ENCODE results near the gene IKZF2. TPM values are rescaled to one million over a fixed set of nuclear protein-coding genes. Genes with fewer than 3 reads are reported as not detected.

IKZF2 gene
- total RNA-seq, 4 donors from 2014 or later: 2.6 to 14.5 (median 4.2) TPM

DNA sequence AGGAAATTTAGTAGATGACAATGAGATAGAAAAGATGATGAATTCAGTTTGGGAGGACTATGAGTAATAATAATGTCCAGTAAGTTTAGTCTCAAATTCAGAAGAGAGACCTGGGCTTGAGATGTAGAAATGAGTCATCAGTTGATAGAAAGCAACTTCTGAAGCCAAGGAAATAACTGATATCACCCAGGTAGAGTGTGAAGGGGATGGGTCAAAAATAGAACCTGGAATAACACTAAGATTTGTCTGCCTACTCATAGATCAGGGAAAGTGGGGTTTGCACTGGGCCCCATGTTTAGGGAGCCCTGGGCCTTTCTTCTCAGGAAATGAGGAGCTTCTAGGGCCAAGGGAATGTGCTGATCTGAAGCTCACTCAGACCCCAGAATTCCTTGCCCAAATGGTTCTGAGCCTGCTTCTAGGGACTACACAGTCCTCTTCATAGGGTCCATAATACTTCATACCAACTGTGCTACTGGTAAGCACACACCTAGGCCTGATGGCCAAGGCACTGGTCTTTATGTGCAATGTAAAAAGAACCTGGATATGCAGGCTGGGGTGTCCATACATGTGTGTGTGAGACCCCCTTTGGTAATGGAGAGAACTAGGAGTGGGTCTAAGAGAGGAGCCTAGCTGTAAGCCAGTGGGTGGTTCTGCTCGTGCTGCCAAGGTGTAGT, 141.2 kb downstream of the IKZF2 start:
- intact Hi-C loops (cut with DNase I; ENCODE audit: low total_unique reads): no loop called here
- no peak overlapping the region for H3K27ac ChIP-seq
- no peak for DNase-seq
- H3K4me1 ChIP-seq: no peaks in the 10 kb centered on the region
- H3K36me3 ChIP-seq: no peaks in the 10 kb centered on the region
- H3K9me3 ChIP-seq: no peaks in the 10 kb centered on the region
- TF ChIP-seq POLR2A (IDR thresholded peaks at IDR 0.05): no peak
- TF ChIP-seq, protein P1, sequence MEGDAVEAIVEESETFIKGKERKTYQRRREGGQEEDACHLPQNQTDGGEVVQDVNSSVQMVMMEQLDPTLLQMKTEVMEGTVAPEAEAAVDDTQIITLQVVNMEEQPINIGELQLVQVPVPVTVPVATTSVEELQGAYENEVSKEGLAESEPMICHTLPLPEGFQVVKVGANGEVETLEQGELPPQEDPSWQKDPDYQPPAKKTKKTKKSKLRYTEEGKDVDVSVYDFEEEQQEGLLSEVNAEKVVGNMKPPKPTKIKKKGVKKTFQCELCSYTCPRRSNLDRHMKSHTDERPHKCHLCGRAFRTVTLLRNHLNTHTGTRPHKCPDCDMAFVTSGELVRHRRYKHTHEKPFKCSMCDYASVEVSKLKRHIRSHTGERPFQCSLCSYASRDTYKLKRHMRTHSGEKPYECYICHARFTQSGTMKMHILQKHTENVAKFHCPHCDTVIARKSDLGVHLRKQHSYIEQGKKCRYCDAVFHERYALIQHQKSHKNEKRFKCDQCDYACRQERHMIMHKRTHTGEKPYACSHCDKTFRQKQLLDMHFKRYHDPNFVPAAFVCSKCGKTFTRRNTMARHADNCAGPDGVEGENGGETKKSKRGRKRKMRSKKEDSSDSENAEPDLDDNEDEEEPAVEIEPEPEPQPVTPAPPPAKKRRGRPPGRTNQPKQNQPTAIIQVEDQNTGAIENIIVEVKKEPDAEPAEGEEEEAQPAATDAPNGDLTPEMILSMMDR (IDR thresholded peaks at IDR 0.05): no peak
- H3K27me3 ChIP-seq: no peaks in the 10 kb centered on the region
- no peak overlapping the region for H3K4me3 ChIP-seq

DNA sequence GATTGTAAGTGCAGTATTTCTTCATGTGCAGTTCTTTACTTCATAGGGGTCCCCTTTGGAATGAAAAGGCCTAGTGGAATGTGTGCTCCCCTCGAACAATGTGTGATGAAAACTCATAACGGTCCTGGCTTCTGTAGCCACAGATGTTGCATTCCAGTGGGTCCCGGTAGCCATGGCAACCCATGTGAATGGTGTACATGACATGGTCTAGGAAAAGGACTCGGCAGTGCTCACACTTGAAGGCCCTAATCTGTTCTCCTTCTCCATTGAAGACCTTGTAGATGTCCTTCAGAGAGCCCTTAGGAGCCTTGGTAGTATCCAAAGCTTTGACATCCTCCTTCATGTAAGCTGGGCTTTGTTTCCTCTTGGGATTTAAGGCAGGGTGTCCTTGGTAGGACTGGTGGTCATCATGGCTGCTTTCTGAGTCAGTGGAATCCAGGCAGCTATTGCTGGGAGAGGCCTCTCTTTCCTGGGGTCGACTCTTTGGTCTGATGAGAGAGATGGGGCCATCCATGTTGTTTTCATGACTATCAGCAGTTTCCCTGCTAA, 144.0 kb downstream of the IKZF2 start:
- Histone ChIP-seq H3K9me3 (no peaks in the 10 kb centered on the region), H3K4me3 (no peak overlapping the region), H3K27me3 (no peaks in the 10 kb centered on the region), H3K4me1 (no peaks in the 10 kb centered on the region), H3K36me3 (no peaks in the 10 kb centered on the region), H3K27ac (no peak overlapping the region)
- DNase-seq: no peak
- no peak for TF ChIP-seq POLR2A (IDR thresholded peaks at IDR 0.05)
- TF ChIP-seq, protein P1 (IDR thresholded peaks at IDR 0.05): no peak
- intact Hi-C loops (cut with DNase I; ENCODE audit: low total_unique reads): no loop called here

DNA sequence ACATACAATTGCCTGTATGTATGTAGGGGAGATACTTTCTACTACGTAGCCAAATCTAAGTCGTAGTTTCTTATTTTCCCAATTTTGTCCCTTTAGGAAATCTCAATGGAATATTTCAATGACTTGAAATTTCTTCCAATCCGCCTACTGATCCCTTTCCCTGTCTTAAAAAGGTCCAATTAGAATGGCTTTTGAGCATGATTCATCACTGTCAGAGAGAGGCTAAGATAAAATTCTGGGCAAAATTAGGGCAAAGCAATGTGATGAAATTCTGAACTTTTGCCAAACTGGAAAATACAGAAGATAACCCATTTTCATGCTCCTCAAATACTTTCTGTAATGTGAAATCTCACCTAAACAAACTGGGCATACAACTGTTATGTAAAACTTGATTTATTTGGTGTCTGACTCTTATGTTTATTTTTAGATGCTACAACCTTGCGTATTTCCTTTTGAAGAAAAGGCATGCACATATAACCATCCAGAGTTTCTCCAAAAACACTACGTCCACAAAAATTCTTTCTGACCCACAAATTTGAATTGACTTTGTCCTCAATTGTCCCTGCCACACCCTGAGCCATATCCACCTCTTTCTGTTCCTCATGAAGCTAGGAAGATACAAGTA, 147.1 kb downstream of the IKZF2 start:
- no peaks in the 10 kb centered on the region for H3K4me1 ChIP-seq
- H3K4me3 ChIP-seq: no peak overlapping the region
- no peaks in the 10 kb centered on the region for H3K27me3 ChIP-seq
- no peaks in the 10 kb centered on the region for H3K36me3 ChIP-seq
- intact Hi-C loops (cut with DNase I; ENCODE audit: low total_unique reads): no loop called here
- no peak for DNase-seq
- no peak overlapping the region for H3K27ac ChIP-seq
- H3K9me3 ChIP-seq: no peaks in the 10 kb centered on the region
- no peak for TF ChIP-seq POLR2A (IDR thresholded peaks at IDR 0.05)
- TF ChIP-seq, protein P1 (IDR thresholded peaks at IDR 0.05): no peak

DNA sequence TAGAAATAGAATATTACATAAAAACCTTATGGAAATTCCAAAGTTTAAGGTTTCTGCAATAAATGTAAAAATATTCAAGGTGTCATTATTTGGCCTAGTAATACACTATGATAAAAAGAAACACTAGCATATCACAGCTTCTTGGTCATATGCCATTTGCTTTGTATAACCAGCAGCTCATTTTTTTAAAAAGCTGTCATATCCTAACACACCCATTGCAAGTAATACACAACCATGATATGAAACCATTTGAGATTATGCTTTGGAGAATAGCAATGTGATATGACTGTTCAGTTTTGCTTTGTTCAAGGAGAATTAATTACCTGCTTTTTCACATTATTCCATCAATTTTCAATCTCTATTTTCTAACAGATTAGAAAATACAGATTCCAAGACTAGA, 149.0 kb downstream of the IKZF2 start:
- Histone ChIP-seq H3K9me3 (no peaks in the 10 kb centered on the region), H3K27me3 (no peaks in the 10 kb centered on the region), H3K4me3 (no peak overlapping the region), H3K27ac (no peak overlapping the region), H3K36me3 (no peaks in the 10 kb centered on the region), H3K4me1 (no peaks in the 10 kb centered on the region)
- intact Hi-C loops (cut with DNase I; ENCODE audit: low total_unique reads): no loop called here
- DNase-seq: no peak
- TF ChIP-seq, protein P1 (IDR thresholded peaks at IDR 0.05): no peak
- no peak for TF ChIP-seq POLR2A (IDR thresholded peaks at IDR 0.05)

DNA sequence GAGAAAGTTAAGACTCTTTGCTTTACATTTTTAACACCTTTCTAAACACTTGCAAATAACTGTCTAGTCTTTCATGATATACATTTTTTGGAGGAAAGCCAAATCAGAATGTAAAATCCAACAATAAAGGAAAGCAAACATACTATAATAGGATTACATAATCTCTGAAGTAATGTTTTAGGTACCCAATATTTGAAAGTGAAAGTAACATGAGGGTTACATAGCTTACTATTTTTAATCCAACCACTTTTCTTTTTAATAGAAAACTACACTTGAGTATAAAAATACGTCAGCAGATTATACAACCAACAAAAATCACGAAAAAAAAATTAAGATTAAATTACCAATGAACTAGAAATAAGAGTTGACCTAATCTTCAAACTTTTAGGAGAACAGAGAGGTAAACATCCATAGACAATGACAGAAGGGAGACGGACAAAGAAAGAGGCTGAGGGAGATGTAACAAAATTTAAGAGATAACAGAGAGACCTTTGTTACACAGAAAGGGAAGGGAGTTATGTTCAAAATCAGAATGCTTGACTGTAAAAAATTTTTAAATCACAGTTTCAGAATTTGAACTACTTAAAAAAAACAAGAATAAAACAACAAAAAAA, 150.0 kb downstream of the IKZF2 start:
- intact Hi-C loops (cut with DNase I; ENCODE audit: low total_unique reads): no loop called here
- Histone ChIP-seq H3K4me3 (peak overlapping the region in 1 of 2 donors; percentile 3), H3K27me3 (no peaks in the 10 kb centered on the region), H3K4me1 (no peaks in the 10 kb centered on the region), H3K36me3 (no peaks in the 10 kb centered on the region), H3K27ac (peak overlapping the region in 1 of 2 donors; percentile 17), H3K9me3 (no peaks in the 10 kb centered on the region)
- no peak for DNase-seq
- TF ChIP-seq, protein P1 (IDR thresholded peaks at IDR 0.05): no peak
- TF ChIP-seq POLR2A (IDR thresholded peaks at IDR 0.05): no peak

Measured in uterus (tissue), 4 donors.